ENCODE measurements around the gene LEFTY2. TPM values are rescaled to one million over a fixed set of nuclear protein-coding genes. Genes with fewer than 3 reads are reported as not detected.
"Not testable (repeated sequence)": the region's sequence is repeated elsewhere in the genome, so short reads cannot be mapped to it uniquely, and the experiment has no call there.

LEFTY2 gene
- total RNA-seq, 1 donor from 2014 or later = not detected

- intact Hi-C loops (cut with micrococcal nuclease) = no loop called here
These were observed 13.7 kb upstream of the LEFTY2 start for GRCh38 chr1:225954753-225955152.

GRCh38 chr1:225953315-225953714, 12.3 kb upstream of the LEFTY2 start:
- intact Hi-C loops (cut with micrococcal nuclease) = no loop called here

GRCh38 chr1:225950905-225951497, 10.0 kb upstream of the LEFTY2 start:
- intact Hi-C loops (cut with micrococcal nuclease) = no loop called here

- intact Hi-C loops (cut with micrococcal nuclease) = no loop called here
These were observed 8.0 kb upstream of the LEFTY2 start for GRCh38 chr1:225949041-225949440.

- intact Hi-C loops (cut with micrococcal nuclease) = no loop called here
These were observed 5.8 kb upstream of the LEFTY2 start for GRCh38 chr1:225946803-225947202.

GRCh38 chr1:225946082-225946620, 5.1 kb upstream of the LEFTY2 start:
- intact Hi-C loops (cut with micrococcal nuclease) = no loop called here

- intact Hi-C loops (cut with micrococcal nuclease) = no loop called here
These were observed 4.5 kb upstream of the LEFTY2 start for GRCh38 chr1:225945564-225945963.

- intact Hi-C loops (cut with micrococcal nuclease) = no loop called here
These were observed 3.9 kb upstream of the LEFTY2 start for GRCh38 chr1:225944951-225945350.

GRCh38 chr1:225944387-225944786, 3.4 kb upstream of the LEFTY2 start:
- intact Hi-C loops (cut with micrococcal nuclease) = no loop called here

- intact Hi-C loops (cut with micrococcal nuclease) = no loop called here
These were observed 2.6 kb upstream of the LEFTY2 start for GRCh38 chr1:225943582-225943981.

GRCh38 chr1:225942574-225942973, 1.6 kb upstream of the LEFTY2 start:
- intact Hi-C loops (cut with micrococcal nuclease) = no loop called here

- intact Hi-C loops (cut with micrococcal nuclease) = no loop called here
These were observed 862 bp upstream of the LEFTY2 start for GRCh38 chr1:225941942-225942222.

GRCh38 chr1:225940385-225941151, 452 bp downstream of the LEFTY2 start:
- intact Hi-C loops (cut with micrococcal nuclease) = no loop called here

- intact Hi-C loops (cut with micrococcal nuclease) = not testable (repeated sequence)
These were observed 1.1 kb downstream of the LEFTY2 start for GRCh38 chr1:225939939-225940310.

- intact Hi-C loops (cut with micrococcal nuclease) = not testable (repeated sequence)
These were observed 1.7 kb downstream of the LEFTY2 start for GRCh38 chr1:225939097-225939938.

- intact Hi-C loops (cut with micrococcal nuclease) = no loop called here
These were observed 3.7 kb downstream of the LEFTY2 start for GRCh38 chr1:225937048-225937968.

- intact Hi-C loops (cut with micrococcal nuclease) = no loop called here
These were observed 4.5 kb downstream of the LEFTY2 start for GRCh38 chr1:225936523-225936922.

- intact Hi-C loops (cut with micrococcal nuclease) = not testable (repeated sequence)
These were observed 4.9 kb downstream of the LEFTY2 start for GRCh38 chr1:225936086-225936485.

- intact Hi-C loops (cut with micrococcal nuclease) = no loop called here
These were observed 6.3 kb downstream of the LEFTY2 start for GRCh38 chr1:225934711-225935110.

GRCh38 chr1:225933072-225933471, 7.9 kb downstream of the LEFTY2 start:
- intact Hi-C loops (cut with micrococcal nuclease) = no loop called here
